ENCODE measurements around the gene THRAP3.
A peak's percentile ranks its signal among the peaks of the same experiment; 100 is the strongest.

THRAP3 gene

GRCh38 chr1:36284517-36284916 is 60.3 kb downstream of the THRAP3 start:
- no peak for DNase-seq (ENCODE audit: low read depth)

DNA sequence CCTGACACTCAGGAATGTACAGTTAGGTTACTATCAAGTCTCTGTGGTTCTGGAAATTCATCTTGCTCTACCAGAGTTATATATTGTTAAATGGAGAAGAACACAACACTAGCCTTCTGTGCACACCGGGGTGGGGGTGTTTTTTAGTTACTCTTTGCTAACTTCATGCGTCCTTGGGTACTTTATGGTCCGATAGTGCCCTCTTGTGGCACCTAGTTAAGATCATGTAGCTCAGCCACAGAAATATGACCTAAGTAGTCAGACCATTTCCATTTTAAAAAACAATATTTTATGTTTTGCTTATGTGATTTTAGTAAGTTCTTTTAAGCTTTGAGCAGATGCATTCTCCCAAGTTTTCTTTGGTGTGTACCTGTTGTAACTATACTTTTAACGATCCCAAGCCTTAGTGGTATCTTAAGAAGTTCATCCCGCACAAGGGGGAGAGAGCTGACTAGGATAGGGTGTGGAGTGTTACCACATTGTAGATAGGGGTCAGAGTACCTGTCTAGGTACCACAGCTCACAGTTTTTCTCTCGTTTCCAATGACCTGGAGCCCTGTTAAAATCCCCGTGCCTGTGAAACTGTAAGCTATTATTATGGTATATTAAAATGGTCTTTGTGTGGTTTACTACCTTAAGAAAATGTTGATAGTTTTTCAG is 61.3 kb downstream of the THRAP3 start:
- in situ Hi-C loops (cut with HindIII; ENCODE audit: low sequenced_read_pairs): no loop called here
- peak; percentile 65 for TF ChIP-seq CTCF (IDR thresholded peaks at IDR 0.05; ENCODE audit: low read depth, low read length, missing control alignments)
- no peak overlapping the region for H3K4me3 ChIP-seq (ENCODE audit: low read depth, low read length)
- DNase-seq (ENCODE audit: low read depth): peak; percentile 88

More at GRCh38 chr1:36284517-36284916, 60.3 kb downstream of the THRAP3 start:
- no peak for TF ChIP-seq CTCF (IDR thresholded peaks at IDR 0.05; ENCODE audit: low read depth, low read length, missing control alignments)
- in situ Hi-C loops (cut with HindIII; ENCODE audit: low sequenced_read_pairs): loop anchor here (5.0 kb wide), 1 partner anchor 57 kb away; no protein-coding TSS in a partner anchor
- H3K4me3 ChIP-seq (ENCODE audit: low read depth, low read length): no peak overlapping the region

- no peak for DNase-seq (ENCODE audit: low read depth)
- H3K4me3 ChIP-seq (ENCODE audit: low read depth, low read length): no peak overlapping the region
- in situ Hi-C loops (cut with HindIII; ENCODE audit: low sequenced_read_pairs): no loop called here
- TF ChIP-seq CTCF (IDR thresholded peaks at IDR 0.05; ENCODE audit: low read depth, low read length, missing control alignments): no peak
Measured at GRCh38 chr1:36286802-36287201, 62.6 kb downstream of the THRAP3 start.

- DNase-seq (ENCODE audit: low read depth): no peak
- H3K4me3 ChIP-seq (ENCODE audit: low read depth, low read length): no peak overlapping the region
- in situ Hi-C loops (cut with HindIII; ENCODE audit: low sequenced_read_pairs): no loop called here
- no peak for TF ChIP-seq CTCF (IDR thresholded peaks at IDR 0.05; ENCODE audit: low read depth, low read length, missing control alignments)
Measured at GRCh38 chr1:36287595-36287994, 63.4 kb downstream of the THRAP3 start.

DNA sequence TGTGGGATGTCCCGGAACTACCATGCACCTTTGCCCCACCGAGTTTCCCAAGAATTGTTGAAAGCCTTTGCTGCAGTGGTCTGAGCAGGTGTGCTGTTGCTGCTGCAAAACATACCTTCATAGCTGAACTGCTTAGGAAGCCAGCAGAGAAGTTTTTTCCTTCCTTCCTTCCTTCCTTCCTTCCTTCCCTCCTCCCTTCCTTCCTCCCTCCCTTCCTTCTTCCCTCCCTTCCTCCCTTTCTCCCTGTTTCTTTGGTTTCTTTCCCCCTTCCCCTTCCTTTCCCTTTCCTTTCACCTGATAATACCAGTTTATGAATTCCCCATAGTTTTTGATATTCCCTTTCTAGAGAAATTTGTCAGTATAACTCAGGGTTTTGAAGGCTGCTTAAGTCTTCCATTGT is 71.1 kb downstream of the THRAP3 start:
- DNase-seq (ENCODE audit: low read depth): no peak
- H3K4me3 ChIP-seq (ENCODE audit: low read depth, low read length): no peak overlapping the region
- no peak for TF ChIP-seq CTCF (IDR thresholded peaks at IDR 0.05; ENCODE audit: low read depth, low read length, missing control alignments)
- in situ Hi-C loops (cut with HindIII; ENCODE audit: low sequenced_read_pairs): no loop called here

GRCh38 chr1:36297062-36297461 is 72.8 kb downstream of the THRAP3 start:
- H3K4me3 ChIP-seq (ENCODE audit: low read depth, low read length): no peak overlapping the region
- no peak for DNase-seq (ENCODE audit: low read depth)
- in situ Hi-C loops (cut with HindIII; ENCODE audit: low sequenced_read_pairs): no loop called here
- no peak for TF ChIP-seq CTCF (IDR thresholded peaks at IDR 0.05; ENCODE audit: low read depth, low read length, missing control alignments)
